Activated T-helper 1 cell treated with anti-CD3 and anti-CD28 coated beads, Interleukin-12 subunit alpha, Interleukin-12 subunit beta, Interleukin-2, Interleukin-4 antibody, amounts not matched to agents 30 ng/mL and 10 ng/mL and 1 ng/mL, durations not matched to agents 14 hours and 24 hours and 36 hours (primary cell): ENCODE results near the gene ZNF581. TPM values are rescaled to one million over a fixed set of nuclear protein-coding genes. Genes with fewer than 3 reads are reported as not detected.

ENCODE experiments used
- DNase-seq: peaks from one replicate; pipeline ENCODE4 v3.0.0; 2021; ENCODE audit warnings: low spot score
- H3K27ac Mint-ChIP-seq: one replicate; pipeline ENCODE4 v1.8.0; 2021; ENCODE audit warnings: mild to moderate bottlenecking, mixed read lengths
- H3K27me3 Mint-ChIP-seq: one replicate; pipeline ENCODE4 v1.8.0; 2022; ENCODE audit warnings: mild to moderate bottlenecking, moderate library complexity, mixed read lengths; ENCODE audit not compliant: insufficient read depth
- H3K36me3 Mint-ChIP-seq: one replicate; pipeline ENCODE4 v1.8.0; 2021; ENCODE audit warnings: low read depth, mixed read lengths
- H3K4me1 Mint-ChIP-seq: one replicate; pipeline ENCODE4 v1.8.0; 2021; ENCODE audit warnings: low read depth, mixed read lengths
- H3K4me3 Mint-ChIP-seq: one replicate; pipeline ENCODE4 v1.8.0; 2021; ENCODE audit warnings: mild to moderate bottlenecking, moderate library complexity, mixed read lengths
- H3K9me3 Mint-ChIP-seq: one replicate; pipeline ENCODE4 v1.8.0; 2021; ENCODE audit warnings: mixed read lengths
- intact Hi-C: fragments of 100-400 bp; cut with micrococcal nuclease; formaldehyde crosslinking; loops from one replicate; pipeline ENCODE4 v1.15.1; 2024
- total RNA-seq: library from RNA; stranded (reverse); gene quantifications from 2 replicates; pipeline ENCODE4 v1.2.3, GENCODE V29; 2022

The ZNF581 gene
- total RNA-seq, 1 donor from 2014 or later: 36.4 TPM

DNA sequence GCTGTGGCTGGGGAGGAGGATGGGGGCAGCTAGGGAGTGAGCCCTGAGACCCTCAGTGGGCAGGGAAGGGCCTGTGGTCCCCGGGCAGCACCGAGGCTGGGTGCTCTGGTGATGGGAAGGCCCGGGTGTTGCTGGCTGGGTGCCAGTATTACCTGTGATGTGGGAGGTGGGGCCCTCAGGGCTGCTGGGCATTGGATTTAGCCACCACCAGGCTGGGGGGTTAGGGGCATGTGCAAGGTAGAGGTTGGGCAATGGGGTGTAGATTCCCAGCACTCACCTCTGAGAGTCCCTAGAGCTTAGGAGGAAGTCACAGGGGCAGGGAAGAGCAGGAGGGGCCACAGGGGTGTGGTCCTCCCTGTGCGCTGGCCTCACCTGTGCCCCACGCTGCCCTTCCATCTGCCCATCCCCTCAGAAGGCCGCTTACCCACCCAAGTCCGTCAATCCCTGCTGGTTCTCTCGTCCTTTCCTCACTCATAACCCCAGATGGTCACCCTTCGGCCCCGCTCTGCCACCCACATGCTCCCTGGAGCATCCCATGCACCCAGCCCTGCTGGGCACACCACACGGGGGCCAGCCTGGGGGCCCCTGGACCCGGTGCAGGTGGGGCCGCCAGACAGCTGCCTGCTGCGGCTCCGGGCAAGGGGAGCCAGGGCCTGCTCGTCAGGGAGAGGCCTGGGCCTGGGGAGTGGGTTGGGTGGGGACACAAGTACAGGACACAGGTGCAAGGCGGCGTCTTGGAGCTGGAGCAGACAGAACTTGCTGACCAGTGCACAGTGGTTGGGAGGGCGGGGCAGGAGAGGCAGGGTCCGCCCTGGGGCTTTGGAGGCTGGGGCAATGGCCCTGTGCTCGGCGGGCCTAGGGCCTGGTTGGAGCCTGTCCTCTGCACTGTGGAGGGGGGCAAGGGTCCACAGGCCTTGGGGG lies 44.1 kb downstream of the ZNF581 start:
- Mint-ChIP-seq H3K4me1 (no peaks in the 10 kb centered on the region), H3K27me3 (no peaks in the 10 kb centered on the region), H3K9me3 (no peaks in the 10 kb centered on the region), H3K36me3 (peaks cover 6% of the 10 kb centered on the region), H3K4me3 (no peak overlapping the region), H3K27ac (no peak overlapping the region)
- no peak for DNase-seq
- intact Hi-C loops: no loop called here

DNA sequence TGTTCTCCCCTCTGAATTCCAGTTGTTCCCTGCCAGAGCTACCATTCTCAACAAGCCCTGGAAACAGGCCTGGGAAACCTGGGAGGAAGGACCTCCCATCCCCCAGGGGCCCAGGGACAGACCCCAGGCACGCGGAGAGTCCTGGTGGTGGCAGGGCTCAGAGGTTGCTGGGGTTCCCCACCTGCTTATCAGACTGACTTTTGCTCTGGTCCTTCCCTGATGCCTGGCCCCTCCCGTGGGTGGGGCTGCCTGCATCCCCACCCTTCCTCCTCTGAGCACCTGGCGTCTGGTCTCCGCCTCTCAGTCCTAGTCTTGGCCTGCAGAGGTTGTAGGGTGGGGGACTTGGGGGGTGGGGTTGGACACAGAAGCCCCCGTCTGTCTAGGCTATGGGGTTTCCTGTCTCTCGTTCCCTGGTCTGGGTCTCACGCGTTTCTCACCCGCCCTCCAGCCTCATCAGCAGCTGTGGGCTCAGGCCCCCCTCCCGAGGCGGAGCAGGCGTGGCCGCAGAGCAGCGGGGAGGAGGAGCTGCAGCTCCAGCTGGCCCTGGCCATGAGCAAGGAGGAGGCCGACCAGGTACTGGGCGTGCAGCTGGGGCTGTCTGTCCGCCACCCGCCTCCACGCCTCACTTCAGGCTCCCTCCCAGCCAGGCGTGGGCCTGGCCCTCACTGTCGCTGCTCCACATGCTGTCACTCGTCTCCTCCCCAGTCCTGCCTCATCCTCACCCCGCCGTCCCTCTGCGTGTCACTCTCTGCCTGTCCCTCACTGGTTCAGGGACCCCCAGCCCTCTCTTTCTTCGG lies 45.2 kb downstream of the ZNF581 start:
- Mint-ChIP-seq H3K36me3 (peaks cover 12% of the 10 kb centered on the region), H3K4me1 (no peaks in the 10 kb centered on the region), H3K27ac (no peak overlapping the region), H3K9me3 (no peaks in the 10 kb centered on the region), H3K27me3 (no peaks in the 10 kb centered on the region), H3K4me3 (no peak overlapping the region)
- intact Hi-C loops: no loop called here
- no peak for DNase-seq

DNA sequence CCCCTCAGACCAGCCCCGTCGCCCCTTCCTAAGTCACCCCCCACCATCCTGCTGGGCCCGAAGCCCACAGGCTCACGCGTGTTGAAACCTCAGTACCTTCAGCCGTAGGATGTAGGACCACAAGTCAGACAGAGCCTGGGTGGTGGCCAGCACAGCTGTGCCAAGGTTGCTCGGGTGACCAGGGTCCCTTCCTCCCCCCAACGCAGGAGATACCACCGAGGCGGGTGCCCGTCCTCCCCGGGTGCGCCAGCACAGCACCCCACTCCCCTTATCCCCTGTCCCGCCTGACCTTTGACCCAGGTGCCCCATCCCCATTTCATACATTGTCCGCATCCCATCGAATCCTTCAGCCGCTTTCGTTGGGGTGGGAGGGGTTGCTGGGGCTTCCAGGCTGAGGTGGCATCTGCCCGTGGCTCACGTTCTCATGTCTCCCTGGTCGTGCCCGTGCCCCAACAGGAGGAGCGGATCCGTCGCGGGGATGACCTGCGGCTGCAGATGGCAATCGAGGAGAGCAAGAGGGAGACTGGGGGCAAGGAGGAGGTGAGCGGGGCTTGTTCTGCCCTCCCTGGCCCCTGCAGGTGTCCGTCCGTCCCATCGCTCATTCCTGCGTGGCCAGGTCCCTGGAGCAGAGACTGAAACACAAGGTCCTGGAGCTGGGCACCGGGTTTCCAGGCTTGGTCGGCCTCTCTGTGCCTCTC lies 46.1 kb downstream of the ZNF581 start:
- Mint-ChIP-seq H3K27ac (no peak overlapping the region), H3K4me3 (no peak overlapping the region), H3K9me3 (no peaks in the 10 kb centered on the region), H3K27me3 (no peaks in the 10 kb centered on the region), H3K4me1 (no peaks in the 10 kb centered on the region), H3K36me3 (peaks cover 11% of the 10 kb centered on the region)
- DNase-seq: no peak
- intact Hi-C loops: no loop called here

DNA sequence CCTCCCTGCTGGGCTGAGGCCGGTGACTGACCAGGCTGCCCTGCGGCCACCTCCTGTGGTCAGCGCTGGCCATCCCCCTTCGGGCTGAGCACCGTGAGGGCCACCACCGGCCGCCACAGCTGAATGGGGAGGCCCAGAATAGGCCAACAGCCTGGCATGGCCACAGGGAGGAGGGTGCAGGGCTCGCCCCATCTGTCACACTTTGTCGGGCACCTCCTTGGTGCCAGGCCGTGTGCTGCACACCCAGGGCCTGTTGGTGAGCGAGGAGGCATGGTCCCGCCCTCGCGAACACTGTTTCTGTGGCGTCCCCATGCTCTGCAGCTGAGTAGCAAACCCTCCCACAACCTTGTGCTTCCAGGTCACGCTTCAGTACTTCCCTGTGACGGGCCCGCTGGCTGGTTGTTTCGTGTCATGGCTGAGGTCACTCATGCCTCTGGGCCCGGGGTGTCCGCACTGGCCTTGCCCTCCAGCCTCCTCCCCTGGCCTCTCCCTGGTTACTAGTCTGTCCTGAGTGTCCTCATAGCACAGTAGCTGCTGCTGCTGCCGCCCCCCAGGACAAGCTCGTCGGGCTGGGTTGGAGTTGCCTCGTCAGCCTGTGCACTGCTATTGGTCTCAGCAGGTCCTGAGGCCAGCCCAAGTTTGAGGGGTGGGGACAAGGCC lies 46.8 kb downstream of the ZNF581 start:
- Mint-ChIP-seq H3K27me3 (no peaks in the 10 kb centered on the region), H3K4me1 (no peaks in the 10 kb centered on the region), H3K9me3 (no peaks in the 10 kb centered on the region), H3K4me3 (no peak overlapping the region), H3K36me3 (peaks cover 9% of the 10 kb centered on the region), H3K27ac (no peak overlapping the region)
- intact Hi-C loops: no loop called here
- DNase-seq: no peak

DNA sequence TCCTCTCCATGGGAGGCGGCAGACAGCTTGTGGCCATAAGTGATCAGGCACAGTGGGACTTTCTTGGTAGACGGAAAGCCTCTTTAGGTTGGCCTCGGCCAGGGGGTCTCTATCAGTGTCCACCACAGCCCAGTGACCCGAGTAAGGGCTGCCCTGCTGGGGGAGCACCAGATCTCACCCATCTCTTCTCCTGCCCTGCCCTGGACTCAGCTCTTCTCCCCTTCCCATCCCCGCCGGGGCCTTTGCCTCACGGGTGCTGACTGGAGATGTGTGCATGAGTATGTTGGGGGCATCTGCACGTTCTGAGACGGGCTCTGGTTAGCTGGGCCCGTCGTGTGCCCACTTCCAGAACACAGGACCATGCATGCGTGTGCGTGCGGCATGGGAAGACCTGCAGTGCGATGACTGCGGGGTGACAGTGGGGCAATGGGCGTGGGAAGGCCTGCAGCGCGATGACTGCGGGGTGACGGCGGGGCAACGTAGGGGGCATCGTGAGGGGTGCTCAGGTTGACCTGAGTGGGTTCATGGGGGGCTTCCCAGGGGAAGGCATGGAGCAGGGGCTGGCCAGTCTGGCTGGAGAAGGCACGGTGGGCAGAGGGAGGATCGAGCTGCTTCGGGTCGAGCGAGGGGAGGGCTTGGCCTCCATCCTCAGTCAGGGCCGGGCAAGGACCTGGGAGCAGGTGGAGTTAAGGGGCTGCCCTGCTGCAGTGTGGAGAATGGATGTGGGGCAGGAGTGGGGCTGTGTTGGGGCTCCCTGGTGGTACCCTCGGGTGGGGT lies 47.5 kb downstream of the ZNF581 start:
- DNase-seq: no peak
- no peaks in the 10 kb centered on the region for H3K9me3 Mint-ChIP-seq
- H3K27me3 Mint-ChIP-seq: no peaks in the 10 kb centered on the region
- H3K4me3 Mint-ChIP-seq: no peak overlapping the region
- H3K27ac Mint-ChIP-seq: no peak overlapping the region
- H3K4me1 Mint-ChIP-seq: no peaks in the 10 kb centered on the region
- H3K36me3 Mint-ChIP-seq: peaks cover 11% of the 10 kb centered on the region
- intact Hi-C loops: no loop called here

DNA sequence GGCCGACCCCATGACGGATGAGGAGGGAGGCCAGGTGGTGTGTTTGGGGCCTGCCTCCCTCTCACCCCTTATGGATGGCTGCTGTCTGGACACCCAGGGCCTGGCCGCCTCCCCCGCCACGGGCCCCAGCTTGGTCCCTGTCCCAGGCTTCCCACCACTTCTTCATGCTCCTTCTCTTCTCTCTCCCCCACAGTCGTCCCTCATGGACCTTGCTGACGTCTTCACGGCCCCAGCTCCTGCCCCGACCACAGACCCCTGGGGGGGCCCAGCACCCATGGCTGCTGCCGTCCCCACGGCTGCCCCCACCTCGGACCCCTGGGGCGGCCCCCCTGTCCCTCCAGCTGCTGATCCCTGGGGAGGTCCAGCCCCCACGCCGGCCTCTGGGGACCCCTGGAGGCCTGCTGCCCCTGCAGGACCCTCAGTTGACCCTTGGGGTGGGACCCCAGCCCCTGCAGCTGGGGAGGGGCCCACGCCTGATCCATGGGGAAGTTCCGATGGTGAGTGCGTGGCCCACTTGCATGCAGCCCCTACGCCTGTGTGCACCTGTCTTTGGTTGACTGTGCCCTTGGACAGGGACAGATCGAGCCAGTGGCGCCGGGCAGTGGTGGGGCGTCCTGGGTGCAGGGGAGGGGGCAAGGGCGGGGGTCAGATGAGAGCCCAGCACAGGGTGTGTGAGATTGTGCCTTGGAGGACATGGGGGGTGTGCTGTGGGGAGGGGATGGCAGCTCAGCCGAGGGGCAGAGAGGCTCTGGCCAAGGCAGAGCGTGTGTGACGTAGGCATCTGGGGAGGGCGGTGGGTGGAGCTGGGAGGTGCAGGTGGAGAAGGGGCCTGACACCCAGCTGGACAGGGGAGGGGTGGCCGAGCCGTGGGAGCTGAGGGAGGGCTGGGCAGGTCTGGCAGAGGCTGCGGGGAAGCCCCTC lies 48.4 kb downstream of the ZNF581 start:
- H3K4me1 Mint-ChIP-seq: no peaks in the 10 kb centered on the region
- H3K27me3 Mint-ChIP-seq: no peaks in the 10 kb centered on the region
- DNase-seq: no peak
- no peaks in the 10 kb centered on the region for H3K9me3 Mint-ChIP-seq
- H3K27ac Mint-ChIP-seq: no peak overlapping the region
- no peak overlapping the region for H3K4me3 Mint-ChIP-seq
- intact Hi-C loops: no loop called here
- H3K36me3 Mint-ChIP-seq: peaks cover 8% of the 10 kb centered on the region

DNA sequence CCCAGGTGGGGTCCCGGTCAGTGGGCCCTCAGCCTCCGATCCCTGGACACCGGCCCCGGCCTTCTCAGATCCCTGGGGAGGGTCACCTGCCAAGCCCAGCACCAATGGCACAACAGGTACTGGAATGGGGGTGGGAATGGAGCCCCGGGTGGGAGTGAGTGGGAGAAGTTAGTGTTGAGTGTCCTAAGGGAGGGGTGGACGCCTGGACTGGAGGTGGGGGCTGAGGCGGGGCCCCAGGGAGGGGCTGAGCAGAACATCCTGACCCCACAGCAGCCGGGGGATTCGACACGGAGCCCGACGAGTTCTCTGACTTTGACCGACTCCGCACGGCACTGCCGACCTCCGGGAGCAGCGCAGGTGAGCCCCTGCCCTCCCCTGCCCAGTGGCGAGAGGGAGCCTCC lies 49.2 kb downstream of the ZNF581 start:
- Mint-ChIP-seq H3K36me3 (peaks cover 13% of the 10 kb centered on the region), H3K4me1 (no peaks in the 10 kb centered on the region), H3K27ac (no peak overlapping the region), H3K4me3 (no peak overlapping the region), H3K27me3 (no peaks in the 10 kb centered on the region), H3K9me3 (no peaks in the 10 kb centered on the region)
- DNase-seq: no peak
- intact Hi-C loops: no loop called here

DNA sequence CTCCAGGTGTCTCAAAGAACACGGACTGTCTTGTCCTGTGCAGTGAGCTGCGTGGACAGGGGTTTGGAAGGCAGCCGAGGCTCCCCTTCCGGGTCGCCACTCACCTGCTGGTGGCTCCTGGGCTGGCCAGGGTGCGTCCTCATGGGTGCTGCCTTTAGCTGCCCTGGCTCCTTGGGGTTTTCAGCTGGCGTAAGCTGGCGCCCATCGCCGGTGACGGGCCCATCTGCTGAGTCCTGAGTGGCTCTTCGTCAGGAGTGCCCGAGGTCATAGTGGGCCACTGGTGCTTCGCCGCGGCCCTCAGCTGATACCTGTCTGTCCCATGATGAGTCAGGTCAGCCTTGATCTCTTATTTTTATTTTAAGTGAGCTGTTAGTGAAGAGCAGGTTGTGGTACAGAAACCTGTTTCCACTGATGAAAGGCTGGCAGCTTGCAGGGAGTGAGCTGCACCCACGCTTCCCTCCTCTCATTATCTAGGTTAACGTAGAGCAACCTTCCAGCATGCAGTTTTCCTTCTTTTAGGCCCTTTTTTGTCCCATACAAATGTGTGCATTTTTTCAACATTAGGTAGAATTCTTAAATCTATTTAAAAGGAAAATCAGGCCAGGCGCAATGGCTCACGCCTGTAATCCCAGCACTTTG lies 50.0 kb downstream of the ZNF581 start:
- H3K27me3 Mint-ChIP-seq: no peaks in the 10 kb centered on the region
- intact Hi-C loops: no loop called here
- no peaks in the 10 kb centered on the region for H3K4me1 Mint-ChIP-seq
- no peaks in the 10 kb centered on the region for H3K9me3 Mint-ChIP-seq
- H3K36me3 Mint-ChIP-seq: peaks cover 15% of the 10 kb centered on the region
- H3K27ac Mint-ChIP-seq: no peak overlapping the region
- H3K4me3 Mint-ChIP-seq: no peak overlapping the region
- DNase-seq: no peak

DNA sequence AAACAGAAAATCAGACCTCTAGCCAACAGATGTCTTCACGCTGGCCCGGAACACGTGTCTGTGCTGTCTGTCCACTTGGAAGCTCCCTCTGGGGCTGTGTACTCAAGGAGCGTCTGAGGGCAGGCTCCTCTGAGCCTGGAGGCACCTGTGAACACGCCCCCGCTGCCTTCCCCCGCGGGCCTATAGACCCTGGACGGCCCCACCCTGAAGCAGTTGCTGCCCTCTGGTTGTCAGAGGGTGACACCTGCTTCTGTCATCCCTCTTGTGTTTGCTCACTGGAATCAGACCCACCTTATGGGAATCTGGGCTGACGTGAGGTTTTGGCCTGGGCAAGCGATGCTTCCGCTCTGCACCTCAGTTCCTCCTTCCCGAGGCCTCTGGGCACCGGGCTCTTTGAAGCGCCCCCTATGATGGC lies 50.8 kb downstream of the ZNF581 start:
- Mint-ChIP-seq H3K9me3 (no peaks in the 10 kb centered on the region), H3K27me3 (no peaks in the 10 kb centered on the region), H3K36me3 (peaks cover 17% of the 10 kb centered on the region), H3K4me3 (no peak overlapping the region), H3K27ac (no peak overlapping the region), H3K4me1 (no peaks in the 10 kb centered on the region)
- DNase-seq: no peak
- intact Hi-C loops: no loop called here

DNA sequence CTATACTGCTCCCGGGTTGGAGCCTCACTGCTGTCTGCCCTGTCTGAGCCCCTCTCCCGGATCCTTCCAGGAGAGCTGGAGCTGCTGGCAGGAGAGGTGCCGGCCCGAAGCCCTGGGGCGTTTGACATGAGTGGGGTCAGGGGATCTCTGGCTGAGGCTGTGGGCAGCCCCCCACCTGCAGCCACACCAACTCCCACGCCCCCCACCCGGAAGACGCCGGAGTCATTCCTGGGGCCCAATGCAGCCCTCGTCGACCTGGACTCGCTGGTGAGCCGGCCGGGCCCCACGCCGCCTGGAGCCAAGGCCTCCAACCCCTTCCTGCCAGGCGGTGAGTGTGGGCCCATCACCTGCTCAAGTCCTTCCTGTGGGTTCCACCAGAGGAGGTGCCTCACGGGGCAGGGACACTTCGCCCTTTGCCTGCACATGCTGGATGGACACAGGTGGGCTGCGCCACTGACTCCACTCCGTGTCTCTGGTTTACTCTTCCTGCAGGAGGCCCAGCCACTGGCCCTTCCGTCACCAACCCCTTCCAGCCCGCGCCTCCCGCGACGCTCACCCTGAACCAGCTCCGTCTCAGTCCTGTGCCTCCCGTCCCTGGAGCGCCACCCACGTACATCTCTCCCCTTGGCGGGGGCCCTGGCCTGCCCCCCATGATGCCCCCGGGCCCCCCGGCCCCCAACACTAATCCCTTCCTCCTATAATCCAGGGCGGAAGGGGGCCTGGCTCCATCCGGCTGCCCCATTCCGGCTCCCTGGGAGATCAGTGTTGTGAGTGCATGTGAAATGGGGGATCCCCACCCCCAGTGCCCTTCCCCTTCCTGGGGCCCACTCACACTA lies 51.4 kb downstream of the ZNF581 start:
- no peaks in the 10 kb centered on the region for H3K27me3 Mint-ChIP-seq
- no peaks in the 10 kb centered on the region for H3K4me1 Mint-ChIP-seq
- peaks cover 17% of the 10 kb centered on the region for H3K36me3 Mint-ChIP-seq
- no peaks in the 10 kb centered on the region for H3K9me3 Mint-ChIP-seq
- intact Hi-C loops: no loop called here
- DNase-seq: no peak
- H3K27ac Mint-ChIP-seq: no peak overlapping the region
- H3K4me3 Mint-ChIP-seq: no peak overlapping the region
